Colon (tissue), 2 donors: ENCODE data around the gene STRIP2.
"Not testable (repeated sequence)": the region's sequence is repeated elsewhere in the genome, so short reads cannot be mapped to it uniquely, and the experiment has no call there.

Experiments
- FAIRE-seq: peaks from 2 replicates; lab custom pipeline; 2012; peaks lifted over from hg19 to GRCh38; lab: Jason Lieb, UNC
- donor health status: control.
- donor health status: control.

Gene STRIP2

DNA sequence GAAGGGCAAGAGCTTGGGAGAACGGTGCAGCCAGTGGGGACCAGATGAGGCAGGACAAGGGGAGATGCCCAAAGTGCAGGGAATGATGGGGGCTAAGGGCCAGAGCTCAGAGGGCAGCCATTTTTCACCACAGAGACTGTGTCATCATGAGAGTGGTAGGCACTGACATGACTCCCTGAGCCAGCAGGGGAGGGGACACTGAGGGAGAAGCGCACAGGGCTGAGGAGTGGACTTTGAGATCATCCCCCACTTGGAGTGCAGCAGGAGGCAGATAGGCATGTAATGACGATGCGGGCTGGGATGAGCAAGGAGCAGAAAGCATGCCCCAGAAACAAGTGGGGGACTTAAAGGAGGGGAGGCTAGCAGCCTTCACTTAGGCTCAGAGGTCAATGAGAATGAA lies 62.9 kb downstream of the STRIP2 start:
- FAIRE-seq, result no peak

DNA sequence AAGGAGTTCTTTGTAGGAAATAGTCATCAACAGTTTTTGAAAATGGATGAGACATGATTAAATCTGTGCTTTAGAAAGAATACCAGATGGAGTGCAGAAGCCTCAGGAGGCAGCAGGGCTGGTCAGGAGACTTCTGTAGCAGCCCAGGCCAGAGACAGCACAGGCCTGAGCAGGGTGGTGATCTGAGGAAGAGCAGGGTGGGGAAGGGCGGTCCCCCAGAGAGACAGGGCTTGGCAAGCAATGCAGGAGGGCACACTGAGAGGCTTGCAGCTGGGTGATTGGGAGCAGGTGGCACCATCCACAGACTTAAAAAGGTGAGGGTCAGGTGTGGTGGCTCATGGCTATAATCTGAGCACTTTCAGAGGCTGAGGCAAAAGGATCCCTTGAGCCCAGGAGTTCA lies 63.8 kb downstream of the STRIP2 start:
- FAIRE-seq, result no peak

DNA sequence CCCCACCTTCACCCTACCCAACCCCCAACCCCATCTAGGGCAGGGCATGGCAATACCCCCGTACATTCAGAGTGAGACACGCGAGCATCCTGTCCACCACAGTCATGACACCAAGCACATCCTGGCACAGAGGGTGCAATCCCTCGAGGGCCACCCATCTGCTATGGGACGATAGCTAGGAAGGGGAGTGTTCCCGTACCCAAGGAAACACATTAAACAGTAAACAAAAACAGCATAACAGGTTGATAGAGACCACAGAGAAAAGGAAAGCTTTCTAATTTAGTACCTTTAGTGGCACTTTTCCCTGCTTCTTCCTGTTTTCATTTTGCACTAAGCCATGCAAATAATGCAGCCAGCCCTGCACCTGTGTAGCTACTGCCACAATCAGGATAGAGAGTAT lies 65.8 kb downstream of the STRIP2 start:
- FAIRE-seq, result no peak

DNA sequence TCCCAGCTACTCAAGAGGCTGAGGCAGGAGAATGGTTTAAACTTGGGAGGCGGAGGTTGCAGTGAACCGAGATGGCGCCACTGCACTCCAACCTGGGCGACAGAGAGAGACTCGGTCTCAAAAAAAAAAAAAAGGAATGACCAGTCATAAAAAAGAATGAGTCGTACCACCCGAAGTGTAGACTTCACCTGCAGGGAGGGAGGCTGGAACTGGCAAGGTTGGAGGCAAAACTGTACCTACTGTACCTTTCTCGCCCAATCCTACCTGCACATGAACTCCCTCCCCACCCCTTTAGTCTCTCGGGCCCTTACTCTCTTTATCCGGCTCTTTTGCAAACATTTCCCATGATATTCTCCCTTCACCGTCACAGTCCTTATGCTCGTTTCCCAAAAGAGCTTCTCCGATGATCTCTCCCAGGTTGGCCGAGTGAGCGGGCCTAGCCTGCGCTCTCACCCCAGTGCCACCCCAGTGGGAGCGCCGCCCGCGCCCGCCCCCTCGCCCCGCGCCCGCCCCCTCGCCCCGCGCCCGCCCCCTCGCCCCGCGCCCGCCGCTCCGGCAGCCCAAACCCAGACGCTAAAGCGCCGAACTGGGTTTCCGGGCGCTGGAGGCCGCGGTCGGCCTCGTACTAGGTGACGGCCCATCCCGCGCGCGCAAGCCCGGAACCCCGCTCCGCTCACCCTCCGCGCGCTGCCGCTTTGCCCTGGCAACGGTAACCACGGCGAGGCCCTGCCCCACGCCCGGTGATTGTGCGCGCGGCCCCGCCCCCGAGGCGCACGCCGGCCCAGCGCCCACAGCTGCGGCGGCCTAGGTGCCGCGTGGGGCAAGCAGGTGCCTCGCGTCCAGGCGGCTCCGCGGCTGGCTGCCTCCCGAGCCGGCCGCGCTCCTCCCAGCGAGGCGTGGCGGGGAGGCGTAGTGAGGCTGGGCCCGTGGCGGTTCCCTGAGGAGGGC lies 67.8 kb downstream of the STRIP2 start, which contains the start of gene SMKR1:
Gene SMKR1 (plus strand): TSS at position 772 of the 948 bp plus-strand sequence. CDS start 294 bp downstream, outside the sequence.
- no peak for FAIRE-seq

DNA sequence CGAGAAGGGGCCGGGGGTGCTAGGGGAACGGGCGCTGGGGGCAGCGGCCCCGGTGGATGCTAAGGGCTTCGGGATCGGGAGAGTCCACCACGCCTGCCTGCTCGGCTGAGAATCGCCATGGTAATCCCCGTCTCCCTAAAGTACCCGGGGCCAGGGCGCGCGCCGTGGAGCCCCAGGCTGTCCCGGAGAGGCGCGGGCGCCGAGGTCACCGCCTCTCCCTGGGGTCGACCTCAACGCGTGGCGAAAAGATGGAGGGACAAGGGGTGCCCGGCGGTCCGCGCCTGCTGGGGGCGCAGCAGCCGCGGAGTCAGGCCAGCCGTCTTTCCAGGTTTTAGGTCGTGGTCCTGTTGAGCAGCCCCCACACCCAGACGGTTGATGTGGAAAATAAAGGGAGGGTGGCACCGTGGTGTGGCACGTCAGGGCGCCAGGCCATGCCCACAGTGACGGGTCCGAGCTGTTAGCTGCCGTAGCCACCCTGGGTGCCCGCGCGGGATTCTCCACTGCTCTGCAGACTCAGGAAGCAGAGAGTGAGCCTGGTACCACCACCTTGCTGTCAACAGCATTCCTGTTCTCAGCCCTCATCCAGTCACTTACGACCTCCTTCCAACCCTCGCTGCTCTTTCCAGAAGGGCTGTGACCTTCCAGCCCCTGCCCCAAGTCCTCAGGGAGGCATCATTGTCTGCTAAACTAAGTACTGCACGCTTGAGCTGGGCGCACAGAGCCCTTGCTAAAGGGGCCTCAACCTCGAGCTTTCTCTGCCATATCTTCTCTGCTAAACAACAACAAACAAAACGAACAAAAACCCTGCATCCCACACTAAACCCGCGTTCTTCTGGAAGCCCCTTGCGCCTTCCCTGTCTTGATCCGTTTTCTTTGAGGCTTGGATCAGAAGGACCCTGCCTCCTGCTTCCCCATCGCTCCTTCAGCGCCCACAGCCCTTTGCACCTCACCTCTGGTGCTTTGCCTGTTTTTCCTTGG lies 68.8 kb downstream of the STRIP2 start:
- FAIRE-seq, result no peak

DNA sequence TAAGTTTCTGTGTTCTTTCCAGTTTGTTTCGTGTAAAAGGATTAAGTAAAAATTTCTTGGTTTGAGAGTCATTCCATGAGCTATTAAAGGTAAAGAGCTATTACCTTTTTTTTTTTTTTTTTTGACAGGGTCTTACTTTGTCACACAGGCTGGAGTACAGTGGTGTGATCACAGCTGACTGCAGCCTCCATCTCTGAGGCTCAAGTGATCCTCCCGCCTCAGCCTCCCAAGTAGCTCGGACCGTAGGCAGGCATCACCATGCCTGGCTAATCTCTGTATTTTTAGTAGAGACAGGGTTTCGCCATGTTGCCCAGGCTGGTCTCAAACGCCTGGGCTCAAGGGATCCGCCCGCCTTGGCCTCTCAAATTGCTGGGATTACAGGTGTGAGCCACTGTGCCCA lies 69.5 kb downstream of the STRIP2 start:
- no peak for FAIRE-seq

DNA sequence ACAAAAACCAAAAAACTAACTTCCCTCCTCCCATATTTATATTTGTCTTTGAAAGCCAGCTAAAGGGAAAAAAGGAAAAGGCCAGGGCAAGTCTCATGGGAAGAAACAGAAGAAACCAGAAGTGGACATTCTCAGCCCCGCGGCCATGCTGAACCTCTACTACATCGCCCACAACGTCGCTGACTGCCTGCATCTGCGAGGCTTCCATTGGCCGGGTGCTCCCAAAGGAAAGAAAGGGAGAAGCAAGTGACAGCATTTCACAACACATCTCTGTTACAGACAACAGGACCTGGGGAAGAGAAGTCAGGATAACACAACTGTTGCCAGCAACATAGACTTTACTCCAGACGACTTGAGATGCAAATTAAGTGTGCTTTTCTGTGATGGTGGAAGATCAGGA lies 78.0 kb downstream of the STRIP2 start:
- no peak for FAIRE-seq

DNA sequence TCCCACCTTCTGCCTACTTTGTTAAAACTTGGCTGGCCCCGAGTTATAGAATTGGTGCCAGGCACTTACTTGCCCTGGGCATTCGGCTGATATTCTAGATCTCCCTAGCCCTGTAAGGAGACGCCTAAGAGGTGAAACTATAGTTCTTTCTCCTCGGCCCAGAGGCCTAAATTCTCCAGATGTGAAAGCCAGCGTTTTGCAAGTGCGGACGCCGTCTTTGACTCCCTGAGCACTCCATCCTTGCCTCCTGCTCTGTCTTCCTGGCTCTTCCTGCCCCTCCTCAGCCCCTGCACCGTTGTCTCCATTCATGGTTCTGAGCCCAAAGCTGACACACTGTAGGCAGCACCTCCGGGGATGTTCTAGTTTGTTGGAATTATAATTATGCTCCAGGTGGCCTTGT lies 79.3 kb downstream of the STRIP2 start:
- FAIRE-seq, result no peak

DNA sequence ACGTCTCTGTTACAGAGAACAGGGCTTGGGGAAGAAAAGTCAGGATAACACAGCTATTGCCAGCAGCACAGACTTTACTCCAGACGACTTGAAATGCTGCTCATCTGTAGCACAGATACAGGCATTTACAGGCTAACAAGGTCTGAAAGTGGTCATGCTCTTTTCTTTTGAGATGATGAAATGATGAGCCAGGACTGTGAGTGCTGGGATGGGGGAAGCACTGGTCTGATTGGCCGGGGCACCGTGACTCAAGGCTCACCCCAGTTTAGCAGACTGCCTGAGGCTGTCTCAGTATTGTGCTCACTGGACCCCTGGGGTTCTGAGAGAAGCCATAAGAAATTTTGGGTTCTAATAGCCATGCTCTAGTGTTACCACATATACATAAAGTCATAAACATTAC lies 80.5 kb downstream of the STRIP2 start:
- FAIRE-seq, result no peak

DNA sequence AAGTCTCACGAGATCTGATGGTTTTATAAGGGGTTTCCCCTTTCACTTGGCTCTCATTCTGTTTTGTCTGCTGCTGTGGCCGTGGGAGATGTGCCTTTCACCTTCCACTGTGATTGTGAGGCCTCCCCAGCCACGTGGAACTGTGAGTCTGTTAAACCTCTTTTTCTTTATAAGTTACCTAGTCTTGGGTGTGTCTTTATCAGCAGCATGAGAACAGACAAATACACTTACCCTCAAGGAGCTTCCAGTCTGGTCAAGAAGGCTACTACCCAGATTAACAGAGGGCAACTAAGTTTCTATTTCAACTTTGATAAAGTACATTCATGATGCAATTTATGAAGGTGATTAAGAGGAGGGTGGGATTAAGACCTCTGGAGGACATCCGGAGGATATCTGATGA lies 81.1 kb downstream of the STRIP2 start:
- FAIRE-seq, result no peak

DNA sequence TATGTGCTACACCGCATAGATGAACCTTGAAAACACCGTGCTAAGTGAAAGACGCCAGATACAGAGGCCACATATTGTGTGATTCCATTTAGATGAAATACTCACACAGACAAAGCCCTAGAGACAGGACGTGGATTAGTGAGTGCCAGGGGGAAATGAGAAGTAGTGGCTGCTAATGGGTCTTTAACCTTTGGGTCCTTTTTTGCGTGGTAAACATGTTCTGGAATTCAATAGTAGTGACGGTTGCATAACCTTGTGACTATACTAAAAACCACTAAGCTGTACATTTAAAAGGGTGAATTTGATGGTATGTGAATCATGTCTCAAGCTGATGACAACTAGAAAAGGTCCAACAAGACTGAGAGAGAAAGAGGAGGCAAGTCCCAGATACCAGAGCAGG lies 83.7 kb downstream of the STRIP2 start:
- FAIRE-seq, result no peak

DNA sequence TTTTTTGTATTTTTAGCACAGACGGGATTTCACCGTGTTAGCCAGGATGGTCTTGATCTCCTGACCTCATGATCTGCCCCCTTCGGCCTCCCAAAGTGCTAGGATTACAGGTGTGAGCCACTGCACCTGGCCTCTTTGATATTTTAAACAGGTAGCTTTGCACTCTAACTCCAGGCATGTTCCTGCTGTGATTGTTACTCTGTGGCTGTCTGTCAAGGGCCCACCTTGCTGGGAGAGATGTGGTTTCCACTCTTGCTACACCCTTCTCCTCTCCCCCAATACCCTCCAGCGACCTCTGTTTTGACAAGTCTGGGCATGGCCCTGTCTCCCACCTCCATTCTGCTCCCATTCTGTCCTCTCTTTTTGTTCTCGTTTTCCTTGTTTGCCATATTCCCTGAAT lies 85.2 kb downstream of the STRIP2 start:
- FAIRE-seq, result no peak

DNA sequence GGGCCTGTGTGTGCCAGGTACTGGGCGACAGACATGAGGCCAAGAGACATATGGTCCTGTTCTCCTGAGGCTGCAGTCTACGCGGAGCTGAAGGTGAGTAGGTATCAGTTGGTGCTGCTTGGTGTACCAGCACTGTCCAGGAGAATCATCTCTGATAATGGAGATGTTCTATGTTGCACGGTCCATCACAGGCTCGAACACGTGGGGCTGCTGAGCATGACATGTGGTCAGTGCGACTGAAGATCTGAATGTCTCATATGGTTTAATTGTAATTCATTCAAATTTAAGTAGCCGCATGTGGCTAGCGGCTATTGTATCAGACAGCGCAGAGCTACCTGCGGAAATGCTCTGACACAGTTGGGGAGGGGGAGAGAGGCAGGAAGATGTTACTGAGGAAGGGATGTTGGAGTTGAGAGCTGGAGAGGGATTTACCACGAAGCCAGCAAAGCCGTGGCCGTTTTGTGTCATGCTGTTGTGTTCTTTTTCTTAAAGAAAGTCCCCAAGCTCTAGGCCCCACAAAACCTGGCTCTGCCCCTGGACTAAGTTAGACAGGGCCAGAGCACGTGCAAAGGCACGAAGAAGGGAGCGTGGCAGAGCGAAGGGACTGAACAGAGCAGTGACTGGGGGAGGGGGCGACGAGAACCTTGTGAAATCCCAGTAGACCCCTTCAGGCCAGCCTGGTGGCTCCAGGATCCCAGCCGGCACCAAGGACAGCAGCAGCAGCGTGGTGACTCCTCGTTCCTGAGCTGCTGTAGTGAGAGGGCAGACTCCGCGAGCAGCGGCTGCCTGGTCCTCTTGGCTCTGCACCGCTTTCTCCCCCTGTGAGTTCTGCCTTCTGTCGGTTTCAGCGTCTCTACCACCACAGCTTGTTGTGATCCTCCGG lies 88.1 kb downstream of the STRIP2 start:
- no peak for FAIRE-seq

DNA sequence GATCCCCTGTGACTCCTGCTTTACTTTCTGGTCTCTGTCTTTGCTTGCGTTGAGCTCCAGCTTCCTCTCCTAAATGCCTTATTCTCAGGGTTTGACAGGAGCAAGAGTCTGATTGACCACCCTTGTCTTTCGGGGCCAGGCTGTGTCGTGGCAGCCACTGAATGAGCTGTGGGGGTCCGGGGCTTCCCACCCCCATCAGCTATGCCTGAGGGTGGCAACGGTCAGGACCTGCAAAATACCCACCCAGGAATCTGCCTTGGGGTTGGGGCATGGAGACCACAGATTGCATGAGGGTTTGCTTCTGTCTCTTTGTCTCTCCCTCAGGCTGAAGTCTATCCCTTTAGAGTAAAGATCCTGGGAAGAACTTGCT lies 88.7 kb downstream of the STRIP2 start:
- FAIRE-seq, result no peak

DNA sequence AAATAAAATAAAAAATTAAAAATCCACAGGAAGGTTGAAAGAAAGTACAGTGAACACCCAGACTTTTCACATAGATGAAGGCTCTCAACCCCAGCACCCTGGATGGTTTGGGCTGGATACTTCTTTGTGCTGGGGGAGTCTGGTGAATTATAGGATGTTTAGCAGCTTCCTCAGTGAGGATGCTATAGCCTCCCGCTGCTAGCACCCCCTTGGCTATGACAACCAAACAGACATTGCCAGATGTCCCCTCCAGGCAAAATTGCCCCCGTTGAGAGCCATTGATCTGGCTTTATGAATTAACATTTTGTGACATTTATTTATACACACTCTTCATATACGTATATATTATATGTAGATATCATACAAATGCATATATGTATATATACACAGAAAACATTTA lies 89.7 kb downstream of the STRIP2 start:
- no peak for FAIRE-seq

DNA sequence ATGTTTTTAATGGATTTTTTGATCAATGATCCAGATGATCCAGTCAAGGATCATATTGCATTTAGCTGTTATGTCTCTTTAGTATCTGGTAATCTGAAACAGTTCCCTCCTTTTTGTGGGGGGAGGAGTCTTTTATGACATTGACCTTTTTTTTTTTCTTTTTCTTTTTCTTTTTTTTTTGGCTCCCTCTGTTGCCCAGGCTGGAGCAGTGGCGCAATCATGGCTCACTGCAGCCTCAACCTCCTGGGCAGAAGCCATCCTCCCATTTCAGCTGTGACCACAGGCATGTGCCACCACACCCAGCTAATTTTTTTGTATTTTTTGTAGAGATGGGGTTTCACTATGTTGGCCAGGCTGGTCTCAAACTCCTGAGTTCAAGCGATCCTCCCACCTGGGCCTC lies 90.2 kb downstream of the STRIP2 start:
- not testable (repeated sequence) for FAIRE-seq

DNA sequence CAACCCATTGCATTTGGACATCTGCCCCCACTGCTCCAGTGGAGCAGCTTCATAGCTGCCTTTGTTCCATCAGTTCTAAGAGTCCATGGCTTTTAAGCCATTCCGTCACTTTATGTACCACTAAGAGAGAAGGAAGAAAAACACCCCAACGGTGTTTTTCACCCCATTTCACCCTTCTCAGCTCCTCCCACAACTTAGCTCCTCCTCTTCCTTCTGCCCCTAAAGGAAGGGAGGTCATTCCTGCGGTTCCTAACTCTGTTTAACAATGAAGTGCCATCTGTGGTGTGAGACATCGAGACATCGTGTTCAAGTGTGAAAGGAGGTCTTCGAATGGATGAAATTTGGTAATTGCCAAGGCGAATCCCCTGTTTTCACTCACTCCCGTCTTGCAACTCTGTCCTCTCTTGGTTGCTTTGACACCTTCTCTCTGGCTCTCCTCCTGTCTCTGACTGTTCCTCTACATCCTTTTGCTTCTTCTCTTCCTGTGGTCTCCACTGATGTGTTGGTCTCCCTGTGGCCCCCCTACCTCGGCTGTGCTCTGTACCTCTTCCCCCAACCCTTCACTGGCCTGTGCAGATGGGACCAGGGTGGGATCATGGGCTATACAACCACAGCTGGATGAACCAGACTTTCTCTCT lies 91.1 kb downstream of the STRIP2 start:
- no peak for FAIRE-seq

DNA sequence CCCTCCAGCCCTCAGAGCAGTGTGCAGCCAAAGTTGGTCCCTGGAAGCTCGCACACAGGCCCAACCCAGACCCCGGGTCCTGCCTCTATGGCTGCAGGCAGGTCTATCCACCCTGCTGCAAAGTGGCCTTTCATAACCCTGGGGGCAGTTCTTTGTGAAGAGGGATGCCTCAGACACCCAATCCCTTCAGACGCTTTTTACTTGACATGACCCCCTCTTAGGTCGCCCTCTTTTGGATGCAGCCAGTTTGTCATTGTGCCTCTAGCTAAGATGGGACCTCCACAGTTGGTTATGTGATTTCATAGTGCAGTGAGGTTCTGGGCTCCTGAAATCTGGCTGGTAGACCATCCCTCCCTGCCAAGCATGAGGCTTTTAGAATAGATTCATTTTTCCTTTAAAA lies 95.4 kb downstream of the STRIP2 start:
- no peak for FAIRE-seq

DNA sequence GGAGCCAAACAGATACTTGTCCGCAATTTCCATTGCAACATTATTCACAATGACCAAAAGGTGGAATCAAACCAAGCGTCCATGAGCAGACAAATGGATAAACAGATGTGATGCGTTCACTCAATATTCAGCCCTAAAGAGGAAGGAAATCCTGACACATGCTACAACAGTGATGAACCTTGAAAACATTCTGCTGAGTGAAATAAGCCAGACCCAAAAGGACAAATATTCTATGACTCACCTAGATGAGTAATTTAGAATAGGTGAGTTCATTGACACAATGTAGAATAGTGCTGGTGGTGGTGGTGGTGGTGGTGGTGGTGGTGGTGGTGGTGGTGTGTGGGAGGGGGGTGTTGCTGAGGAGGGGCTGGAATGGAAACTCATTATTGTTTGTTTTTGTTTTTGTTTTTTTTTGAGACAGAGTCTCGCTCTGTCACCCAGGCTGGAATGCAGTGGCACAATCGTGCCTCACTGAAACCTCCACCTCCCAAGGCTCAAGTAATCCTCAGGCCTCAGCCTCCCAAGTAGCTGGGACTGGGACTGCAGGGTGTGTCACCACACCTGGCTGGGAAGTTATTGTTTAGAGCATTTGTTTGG lies 96.7 kb downstream of the STRIP2 start:
- FAIRE-seq, result no peak

DNA sequence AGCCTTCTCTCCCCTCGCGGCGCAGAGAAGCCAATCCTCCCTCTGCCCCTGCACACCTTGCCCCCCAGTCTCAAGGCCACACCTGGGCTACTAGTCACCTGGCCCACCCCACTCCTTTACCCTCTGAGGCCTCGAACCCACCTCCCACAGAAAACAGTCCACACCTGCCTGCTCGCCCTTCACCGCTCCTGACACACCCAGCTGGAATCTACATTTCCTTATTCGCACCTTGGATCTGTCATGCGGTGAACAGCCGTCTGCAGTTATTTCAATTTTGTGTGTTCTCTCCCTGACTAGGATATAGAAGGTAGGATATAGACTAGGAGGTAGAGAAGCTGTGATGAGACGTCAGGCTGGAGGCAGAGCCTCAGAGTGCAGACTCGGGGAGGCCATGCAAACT lies 97.5 kb downstream of the STRIP2 start:
- no peak for FAIRE-seq

DNA sequence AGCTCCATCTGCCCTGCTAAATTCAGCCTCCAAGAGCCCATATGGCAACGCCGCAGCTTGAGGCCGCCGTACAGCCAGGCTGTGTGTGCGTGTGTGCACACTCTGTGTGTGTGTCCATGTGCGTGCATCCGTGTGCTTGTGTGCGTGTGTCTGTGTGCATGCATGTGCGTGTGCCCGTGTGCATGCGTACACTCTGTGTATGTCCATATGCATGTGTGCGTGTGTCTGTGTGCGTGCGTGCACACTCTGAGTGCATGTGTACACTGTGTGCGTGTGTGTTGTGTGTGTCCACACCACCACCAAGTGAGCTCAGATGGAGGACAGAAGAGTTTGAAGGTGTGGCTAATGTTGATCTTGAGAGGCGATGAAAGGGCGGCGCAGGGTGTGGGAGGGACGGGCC lies 98.1 kb downstream of the STRIP2 start:
- no peak for FAIRE-seq
